Esophagus muscularis mucosa (tissue), 4 donors: ENCODE measurements around the gene HPS3. TPM values are rescaled to one million over a fixed set of nuclear protein-coding genes. Genes with fewer than 3 reads are reported as not detected.

Experiments
- DNase-seq: peaks from one replicate; pipeline ENCODE4 v3.0.0-alpha.2; 2017; ENCODE audit errors: extremely low spot score
- H3K27ac ChIP-seq, 4 donors: fragments of 200-600 bp; sonication (generic); replicated peaks in 1 of 4; 1 replicate in 3 of 4; 2 replicates in 1 of 4; pipeline ENCODE4 v1.5.1; 2016 to 2019; ENCODE audit warnings: mild to moderate bottlenecking in 1 of 4
- H3K27me3 ChIP-seq, 4 donors: fragments of 200-600 bp; sonication (generic); one replicate each; pipeline versions ENCODE4 v1.5.1 to v1.6.0; 2016 to 2019
- H3K36me3 ChIP-seq, 4 donors: fragments of 200-600 bp; sonication (generic); one replicate each; pipeline ENCODE4 v1.5.1; 2016 to 2019
- H3K4me1 ChIP-seq, 4 donors: fragments of 200-600 bp; sonication (generic); one replicate each; pipeline ENCODE4 v1.5.1; 2016 to 2019
- H3K4me3 ChIP-seq, 4 donors: fragments of 200-600 bp; sonication (generic); 1 replicate in 2 of 4; 2 replicates in 2 of 4; pipeline ENCODE4 v1.5.1; 2016 to 2019; ENCODE audit warnings: mild to moderate bottlenecking in 4 of 4, moderate library complexity in 1 of 4
- H3K9me3 ChIP-seq, 4 donors: fragments of 200-600 bp; sonication (generic); 1 replicate in 3 of 4; 2 replicates in 1 of 4; pipeline ENCODE4 v1.5.1; 2016 to 2019
- EP300 ChIP-seq: sonication (generic); formaldehyde crosslinking; IDR thresholded peaks from one replicate; pipeline ENCODE4 v1.6.1; 2017; ENCODE audit warnings: antibody characterized with exemption
- POLR2A ChIP-seq: fragments of 450-650 bp; IDR thresholded peaks from one replicate; pipeline ENCODE4 v1.6.1; 2017; ENCODE audit warnings: antibody characterized with exemption, moderate library complexity, mild to moderate bottlenecking, low read depth
- POLR2AphosphoS5 ChIP-seq, 2 donors: sonication (generic); formaldehyde crosslinking; IDR thresholded peaks; one replicate each; pipeline ENCODE4 v1.6.1; 2017; ENCODE audit warnings: antibody characterized with exemption in 2 of 2
- WGBS: methylation state at CpG from one replicate; pipeline ENCODE4 v1.1.5; 2018; 5-methylcytosine and 5-hydroxymethylcytosine counted together
- intact Hi-C: fragments of 100-400 bp; cut with DNase I; formaldehyde crosslinking; loops from one replicate; pipeline ENCODE4 v1.15.1; 2023
- total RNA-seq, 4 donors: library from RNA; depleted of rRNA; stranded (reverse); fragments of >200 nt; gene quantifications; one replicate each; pipeline versions ENCODE4 v1.1.0 to v1.2.1, GENCODE V29; 2016
- TF ChIP-seq, protein P1 (sequence below), 3 experiments: fragments of 200-600 bp in 2 of 3; fragments of 450-650 bp in 1 of 3; sonication (generic) in 2 of 3; IDR thresholded peaks; one replicate each; pipeline ENCODE4 v1.5.1; 2017 to 2019; ENCODE audit warnings: antibody characterized with exemption in 3 of 3, mild to moderate bottlenecking in 2 of 3, moderate library complexity in 1 of 3

Gene HPS3
- total RNA-seq, 4 donors from 2014 or later = 10.6 to 15.9 (median 12.4) TPM

- no peaks in the 10 kb centered on the region for H3K27me3 ChIP-seq
- DNase-seq = no peak
- WGBS = 93% methylated on average over 4 of the region's 4 CpGs
- no peaks in the 10 kb centered on the region for H3K9me3 ChIP-seq
- H3K4me3 ChIP-seq = no peak overlapping the region
- no peak overlapping the region for H3K27ac ChIP-seq
- no peaks in the 10 kb centered on the region for H3K4me1 ChIP-seq
- TF ChIP-seq POLR2AphosphoS5 (IDR thresholded peaks at IDR 0.05) = no peak
- no peak for TF ChIP-seq POLR2A
- TF ChIP-seq, protein P1, sequence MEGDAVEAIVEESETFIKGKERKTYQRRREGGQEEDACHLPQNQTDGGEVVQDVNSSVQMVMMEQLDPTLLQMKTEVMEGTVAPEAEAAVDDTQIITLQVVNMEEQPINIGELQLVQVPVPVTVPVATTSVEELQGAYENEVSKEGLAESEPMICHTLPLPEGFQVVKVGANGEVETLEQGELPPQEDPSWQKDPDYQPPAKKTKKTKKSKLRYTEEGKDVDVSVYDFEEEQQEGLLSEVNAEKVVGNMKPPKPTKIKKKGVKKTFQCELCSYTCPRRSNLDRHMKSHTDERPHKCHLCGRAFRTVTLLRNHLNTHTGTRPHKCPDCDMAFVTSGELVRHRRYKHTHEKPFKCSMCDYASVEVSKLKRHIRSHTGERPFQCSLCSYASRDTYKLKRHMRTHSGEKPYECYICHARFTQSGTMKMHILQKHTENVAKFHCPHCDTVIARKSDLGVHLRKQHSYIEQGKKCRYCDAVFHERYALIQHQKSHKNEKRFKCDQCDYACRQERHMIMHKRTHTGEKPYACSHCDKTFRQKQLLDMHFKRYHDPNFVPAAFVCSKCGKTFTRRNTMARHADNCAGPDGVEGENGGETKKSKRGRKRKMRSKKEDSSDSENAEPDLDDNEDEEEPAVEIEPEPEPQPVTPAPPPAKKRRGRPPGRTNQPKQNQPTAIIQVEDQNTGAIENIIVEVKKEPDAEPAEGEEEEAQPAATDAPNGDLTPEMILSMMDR (IDR thresholded peaks at IDR 0.05) = no peak
- no peak for TF ChIP-seq EP300
- H3K36me3 ChIP-seq = peaks cover 16 to 87% (median 51%) of the 10 kb centered on the region in 4 donors
- intact Hi-C loops = loop anchor here (10.0 kb wide), 1 partner anchor 74 kb away; no protein-coding TSS in a partner anchor
These were observed 31.4 kb downstream of the HPS3 start for GRCh38 chr3:149160754-149161300.

DNA sequence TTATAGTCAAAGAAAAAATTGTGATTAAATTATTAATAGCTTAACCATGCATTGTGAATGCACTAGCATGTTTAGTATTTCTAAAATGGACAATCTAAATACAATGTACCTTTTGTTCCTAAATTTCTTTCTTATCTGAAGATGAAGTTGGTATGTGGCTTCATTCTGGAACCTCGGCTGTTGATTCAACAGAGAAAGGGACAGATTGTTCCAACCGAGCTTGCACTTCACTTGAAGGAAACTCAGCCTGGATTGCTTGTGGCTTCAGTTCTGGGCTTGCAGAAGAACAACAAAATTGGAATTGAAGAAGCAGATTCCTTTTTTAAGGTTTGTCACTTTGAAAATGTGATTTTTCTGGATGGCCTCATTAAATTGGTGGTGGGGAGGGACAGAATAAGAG is 32.6 kb downstream of the HPS3 start:
- Histone ChIP-seq H3K27ac (no peak overlapping the region), H3K36me3 (peaks cover 13 to 82% (median 50%) of the 10 kb centered on the region in 4 donors), H3K4me3 (no peak overlapping the region), H3K4me1 (no peaks in the 10 kb centered on the region), H3K9me3 (no peaks in the 10 kb centered on the region), H3K27me3 (no peaks in the 10 kb centered on the region)
- no peak for DNase-seq
- intact Hi-C loops = loop anchor here (10.0 kb wide), 1 partner anchor 73 kb away; no protein-coding TSS in a partner anchor
- no peak for TF ChIP-seq EP300
- no peak for TF ChIP-seq POLR2A
- no peak for TF ChIP-seq POLR2AphosphoS5 (IDR thresholded peaks at IDR 0.05)
- 96% methylated on average over 2 of the region's 2 CpGs for WGBS

- no peaks in the 10 kb centered on the region for H3K9me3 ChIP-seq
- DNase-seq = no peak
- no peak overlapping the region for H3K27ac ChIP-seq
- WGBS = 88% methylated on average over 1 of the region's 1 CpG
- peaks cover 13 to 82% (median 50%) of the 10 kb centered on the region in 4 donors for H3K36me3 ChIP-seq
- intact Hi-C loops = loop anchor here (10.0 kb wide), 1 partner anchor 72 kb away; no protein-coding TSS in a partner anchor
- H3K4me3 ChIP-seq = no peak overlapping the region
- TF ChIP-seq, protein P1 (IDR thresholded peaks at IDR 0.05) = no peak
- no peak for TF ChIP-seq POLR2AphosphoS5 (IDR thresholded peaks at IDR 0.05)
- TF ChIP-seq EP300 = no peak
- TF ChIP-seq POLR2A = no peak
- H3K4me1 ChIP-seq = no peaks in the 10 kb centered on the region
- H3K27me3 ChIP-seq = no peaks in the 10 kb centered on the region
These were observed 33.6 kb downstream of the HPS3 start for GRCh38 chr3:149163066-149163465.

DNA sequence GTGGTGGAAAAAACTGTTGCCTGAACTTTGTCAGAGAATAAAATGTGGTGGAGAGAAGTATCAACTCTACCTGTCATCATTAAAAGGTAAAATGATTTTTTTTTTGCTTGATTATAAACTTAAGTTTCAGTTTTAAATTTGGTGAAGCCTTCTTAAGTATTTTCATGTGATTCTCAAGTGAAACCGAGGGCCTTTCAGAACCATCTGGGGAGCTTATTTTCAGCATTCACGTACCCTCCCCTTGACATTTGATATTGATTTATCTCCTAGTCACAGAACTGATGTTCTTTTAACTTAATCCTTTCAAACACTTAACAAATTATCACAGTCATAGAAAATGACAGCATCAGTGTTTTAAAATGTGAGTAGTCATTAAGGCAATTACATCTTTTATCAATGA is 38.5 kb downstream of the HPS3 start:
- Histone ChIP-seq H3K36me3 (peaks cover 7 to 82% (median 56%) of the 10 kb centered on the region in 4 donors), H3K4me1 (peaks cover 0 to 9% (median 8%) of the 10 kb centered on the region in 4 donors), H3K4me3 (no peak overlapping the region), H3K9me3 (no peaks in the 10 kb centered on the region), H3K27me3 (no peaks in the 10 kb centered on the region), H3K27ac (no peak overlapping the region)
- intact Hi-C loops = loop anchor here (10.0 kb wide), 1 partner anchor 67 kb away; no protein-coding TSS in a partner anchor
- no peak for DNase-seq
- TF ChIP-seq EP300 (no peak), POLR2A (no peak), POLR2AphosphoS5 (IDR thresholded peaks at IDR 0.05) (no peak)
- TF ChIP-seq, protein P1 (IDR thresholded peaks at IDR 0.05) = no peak
- WGBS = 86% methylated on average over 2 of the region's 2 CpGs

- Histone ChIP-seq H3K9me3 (no peaks in the 10 kb centered on the region), H3K36me3 (peaks cover 3 to 69% (median 41%) of the 10 kb centered on the region in 4 donors), H3K4me3 (no peak overlapping the region), H3K4me1 (peaks cover 0 to 9% (median 8%) of the 10 kb centered on the region in 4 donors), H3K27me3 (no peaks in the 10 kb centered on the region), H3K27ac (no peak overlapping the region)
- DNase-seq = no peak
- intact Hi-C loops = no loop called here
- TF ChIP-seq, protein P1 (IDR thresholded peaks at IDR 0.05) = no peak
- no peak for TF ChIP-seq EP300
- 82% methylated on average over 7 of the region's 7 CpGs for WGBS
These were observed 41.2 kb downstream of the HPS3 start for GRCh38 chr3:149170672-149171071.
